GM19351 (cell line): ENCODE data around the gene NEIL1.
A peak's percentile ranks its signal among the peaks of the same experiment; 100 is the strongest.

Experiments used
- ATAC-seq: cut with Tn5 transposase; IDR thresholded peaks from one replicate; pipeline ENCODE4 v1.9.1; 2021; ENCODE audit warnings: mild to moderate bottlenecking, moderate library complexity; ENCODE audit not compliant: unreplicated experiment

NEIL1 gene

GRCh38 chr15:75355369-75355768 lies 8.5 kb downstream of the NEIL1 start:
- ATAC-seq, result no peak

GRCh38 chr15:75356006-75356405 lies 9.2 kb downstream of the NEIL1 start:
- no peak for ATAC-seq

- no peak for ATAC-seq
These were observed 9.7 kb downstream of the NEIL1 start for GRCh38 chr15:75356517-75356916.

- ATAC-seq, result no peak
These were observed 11.3 kb downstream of the NEIL1 start for GRCh38 chr15:75357976-75358673.

GRCh38 chr15:75358771-75359536 lies 12.1 kb downstream of the NEIL1 start:
- ATAC-seq, result no peak

GRCh38 chr15:75359537-75360250 lies 12.9 kb downstream of the NEIL1 start:
- no peak for ATAC-seq

GRCh38 chr15:75360391-75360790 lies 13.6 kb downstream of the NEIL1 start:
- ATAC-seq, result no peak

- no peak for ATAC-seq
These were observed 14.0 kb downstream of the NEIL1 start for GRCh38 chr15:75360856-75361255.

- no peak for ATAC-seq
These were observed 14.6 kb downstream of the NEIL1 start for GRCh38 chr15:75361361-75361988.

GRCh38 chr15:75361989-75362641 lies 15.3 kb downstream of the NEIL1 start:
- ATAC-seq, result no peak

GRCh38 chr15:75362642-75363249 lies 15.9 kb downstream of the NEIL1 start:
- no peak for ATAC-seq

- no peak for ATAC-seq
These were observed 16.9 kb downstream of the NEIL1 start for GRCh38 chr15:75363786-75364185.

- ATAC-seq, result no peak
These were observed 18.0 kb downstream of the NEIL1 start for GRCh38 chr15:75364881-75365280.

GRCh38 chr15:75366163-75366562 lies 19.3 kb downstream of the NEIL1 start:
- no peak for ATAC-seq

GRCh38 chr15:75367006-75367405 lies 20.2 kb downstream of the NEIL1 start:
- no peak for ATAC-seq

GRCh38 chr15:75367406-75367912 lies 20.6 kb downstream of the NEIL1 start:
- ATAC-seq, result no peak

GRCh38 chr15:75367913-75368688 lies 21.3 kb downstream of the NEIL1 start, which contains the start of gene MAN2C1:
Gene MAN2C1, minus strand, starts transcription at chr15:75368607. Its CDS starts 24 bp downstream, at chr15:75368583.
- peak; percentile 85 for ATAC-seq

- peak; percentile 2 for ATAC-seq
These were observed 21.9 kb downstream of the NEIL1 start for GRCh38 chr15:75368689-75369239.
